NK-92 (cell line): ENCODE results near the gene UHRF1.
"Not testable (repeated sequence)": the region's sequence is repeated elsewhere in the genome, so short reads cannot be mapped to it uniquely, and the experiment has no call there.

Experiments used
- DNase-seq: peaks from one replicate; lab custom pipeline; 2025; ENCODE audit not compliant: unreplicated experiment; lab: John Stamatoyannopoulos, UW

UHRF1 gene

GRCh38 chr19:4970558-4971423 lies 61.5 kb downstream of the UHRF1 start:
- DNase-seq: no peak

DNA sequence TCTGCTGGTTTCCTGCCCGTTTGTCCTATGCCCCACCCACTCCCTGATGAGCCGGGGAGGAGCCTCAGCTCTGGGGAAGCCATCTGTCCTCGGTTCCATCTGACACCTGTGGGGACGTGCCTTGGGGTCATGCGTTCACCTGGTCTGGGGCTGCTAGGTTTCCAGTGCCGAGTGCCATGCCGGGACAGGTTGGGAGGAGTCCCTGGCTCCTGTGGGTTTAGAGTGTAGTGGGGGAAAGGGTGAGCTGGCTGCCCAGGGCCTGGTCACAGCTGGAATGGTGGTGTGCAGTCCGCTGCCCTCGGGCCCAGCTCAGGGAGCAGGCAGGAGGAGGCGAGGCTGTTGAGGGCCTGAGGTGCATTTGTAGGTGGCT lies 62.1 kb downstream of the UHRF1 start:
- no peak for DNase-seq

DNA sequence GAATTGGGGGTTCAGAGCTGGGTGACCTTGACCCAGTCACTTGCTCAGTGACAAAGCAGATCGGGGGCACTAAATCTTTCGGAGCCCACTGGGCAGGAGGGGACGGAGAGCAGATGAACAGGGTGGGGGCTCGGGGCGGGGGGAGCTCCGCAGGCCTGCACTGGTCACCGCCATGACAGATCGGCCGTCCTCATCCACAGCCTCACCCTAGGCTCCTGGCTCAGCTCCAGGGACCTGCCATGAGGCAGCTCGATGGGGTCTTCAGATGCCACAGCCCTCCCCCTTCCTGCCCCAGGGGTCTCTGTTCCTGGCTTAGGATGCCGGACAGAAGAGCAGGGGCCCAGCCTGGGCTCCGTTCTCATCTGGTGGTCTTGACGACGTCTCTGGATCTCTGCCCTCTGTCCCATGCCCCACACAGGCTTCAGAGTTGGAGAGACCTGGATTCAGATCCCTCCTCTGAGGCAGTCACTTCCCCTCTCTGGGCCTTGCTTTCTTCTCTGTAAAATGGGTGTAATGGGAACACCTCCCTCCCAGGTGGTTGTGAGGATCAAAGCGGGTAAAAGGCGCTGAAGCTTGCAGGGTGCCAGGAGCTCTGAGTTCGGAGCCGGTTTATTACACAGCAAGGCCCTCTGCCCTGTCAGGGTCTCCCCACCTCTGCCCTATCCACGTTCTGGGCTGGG lies 62.7 kb downstream of the UHRF1 start:
- no peak for DNase-seq

DNA sequence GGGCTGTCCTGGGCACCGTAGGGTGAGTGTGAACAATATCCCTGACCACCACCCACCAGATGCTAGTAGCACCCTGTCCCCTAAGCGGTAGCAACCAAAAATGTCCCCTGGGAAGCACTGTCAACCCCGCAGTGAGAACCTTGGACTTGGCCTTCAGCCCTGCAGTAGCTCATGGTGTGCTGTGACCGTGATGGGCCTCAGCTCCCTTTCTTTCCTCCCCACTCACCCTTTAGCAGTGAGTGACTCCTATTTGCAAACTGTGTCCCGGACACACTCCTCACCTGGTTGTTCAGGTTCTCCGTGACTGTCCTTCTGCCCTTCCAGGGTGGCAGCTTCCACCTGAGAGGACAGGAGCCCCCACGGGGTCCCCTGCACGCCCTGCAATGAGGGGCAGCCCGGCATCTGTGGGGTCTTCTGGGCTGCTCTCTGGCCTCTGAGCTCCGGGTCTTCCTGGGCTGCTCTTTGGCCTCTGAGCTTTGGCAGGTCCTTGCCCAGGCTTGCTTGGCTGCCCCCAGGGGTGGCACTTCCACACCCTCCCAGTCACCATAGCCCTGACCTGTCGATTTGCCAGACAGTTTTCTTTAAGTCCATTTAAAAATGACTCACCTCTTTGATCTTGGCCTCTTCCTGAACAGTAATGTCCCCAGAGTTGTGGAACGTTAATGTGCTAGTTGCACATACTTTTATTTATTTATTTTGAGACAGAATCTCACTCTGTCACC lies 63.4 kb downstream of the UHRF1 start:
- DNase-seq: no peak

- DNase-seq: no peak
These were observed 65.7 kb downstream of the UHRF1 start for GRCh38 chr19:4974880-4975469.

- DNase-seq: not testable (repeated sequence)
These were observed 66.3 kb downstream of the UHRF1 start for GRCh38 chr19:4975601-4976000.

GRCh38 chr19:4976401-4977298 lies 67.3 kb downstream of the UHRF1 start:
- no peak for DNase-seq

DNA sequence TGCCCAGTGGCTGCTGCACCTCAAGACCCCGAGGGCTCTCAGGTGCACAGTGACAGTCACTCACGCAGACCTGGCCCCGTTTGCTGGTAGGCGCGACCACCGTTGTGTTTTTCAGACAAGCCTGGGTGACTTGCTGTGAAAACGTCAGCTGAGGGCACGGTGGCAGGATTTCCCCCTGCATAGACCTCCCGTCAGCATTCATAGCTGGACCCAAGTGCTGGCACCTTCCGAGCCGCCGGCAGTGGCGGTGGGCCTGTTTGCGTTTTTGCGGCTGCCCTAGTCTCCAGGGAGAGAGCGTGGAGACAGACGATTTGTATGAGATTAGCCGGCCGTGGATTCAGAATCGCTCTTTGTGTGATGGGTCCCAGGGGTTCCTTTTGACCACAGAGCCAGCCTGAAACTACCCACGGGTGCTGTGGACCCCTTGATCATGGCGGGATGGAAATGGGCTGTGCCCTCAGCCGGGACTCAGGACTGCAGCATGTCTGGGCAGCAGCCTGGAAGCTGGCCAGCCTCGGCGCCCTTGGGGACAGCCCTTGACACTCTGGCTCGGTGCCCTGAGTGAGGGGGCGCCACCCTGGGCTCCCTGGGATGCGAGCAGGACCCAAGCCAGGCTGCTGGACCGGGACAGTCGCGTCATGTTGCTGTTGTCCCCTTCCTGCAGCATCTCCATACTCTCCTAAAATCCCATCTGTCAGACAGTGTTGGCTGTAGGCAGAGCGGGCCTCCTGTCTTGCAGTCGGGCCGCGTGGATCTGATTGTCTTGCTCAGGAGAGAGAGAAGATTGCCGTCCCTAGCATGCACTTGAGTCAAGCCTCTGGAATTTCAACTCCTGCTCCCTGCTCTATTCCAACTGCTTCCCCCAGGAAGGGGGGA lies 68.2 kb downstream of the UHRF1 start:
- DNase-seq: no peak

GRCh38 chr19:4979211-4979807 lies 70.0 kb downstream of the UHRF1 start:
- no peak for DNase-seq

GRCh38 chr19:4980067-4980466 lies 70.8 kb downstream of the UHRF1 start:
- no peak for DNase-seq

DNA sequence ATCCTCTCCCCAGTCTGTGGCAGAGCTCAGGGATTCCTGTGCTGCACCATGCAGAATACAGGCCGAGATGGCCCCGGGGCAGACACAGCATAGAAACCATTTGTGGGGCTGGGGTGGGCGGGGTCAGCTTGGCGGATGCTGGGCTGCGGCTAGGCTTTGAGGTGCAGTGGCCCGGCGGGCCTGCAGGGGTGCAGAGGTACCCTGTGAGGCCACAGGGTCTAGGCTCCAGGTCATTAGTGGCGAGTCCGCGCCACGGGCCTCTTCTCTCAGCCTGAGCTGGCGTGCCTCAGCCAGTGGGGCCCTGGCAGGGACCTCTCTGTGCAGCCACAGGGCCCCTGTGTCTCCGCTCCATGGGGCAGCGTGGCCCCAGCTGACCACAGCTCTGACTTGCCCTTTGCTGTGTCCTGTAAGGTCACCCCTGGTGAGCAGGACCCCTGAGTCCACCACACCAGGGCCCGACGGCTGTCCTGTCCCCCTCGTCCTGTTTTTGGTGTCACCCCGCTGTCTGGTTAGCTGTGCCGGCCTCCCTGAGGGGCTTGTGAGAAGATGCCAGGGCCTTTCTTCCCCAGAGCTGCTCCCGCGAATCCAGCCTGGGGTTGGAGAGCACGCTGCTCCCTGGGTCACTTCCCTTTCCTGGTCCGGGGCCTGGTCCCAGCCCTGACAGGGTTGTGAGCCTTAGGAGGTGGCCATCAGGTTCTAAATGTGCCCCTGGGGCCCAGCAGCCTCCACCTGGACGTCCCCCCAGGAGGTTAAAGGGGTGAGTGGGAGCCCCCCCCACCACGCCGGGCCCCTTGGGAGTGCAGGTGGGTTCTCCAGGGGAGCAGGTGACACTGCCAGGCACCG lies 71.8 kb downstream of the UHRF1 start:
- no peak for DNase-seq

GRCh38 chr19:4981681-4981958 lies 72.3 kb downstream of the UHRF1 start:
- DNase-seq: no peak

- no peak for DNase-seq
These were observed 74.2 kb downstream of the UHRF1 start for GRCh38 chr19:4983346-4984105.

GRCh38 chr19:4984106-4984380 lies 74.7 kb downstream of the UHRF1 start:
- DNase-seq: no peak

- DNase-seq: no peak
These were observed 75.2 kb downstream of the UHRF1 start for GRCh38 chr19:4984438-4984990.

- DNase-seq: no peak
These were observed 76.3 kb downstream of the UHRF1 start for GRCh38 chr19:4985551-4985991.

- DNase-seq: no peak
These were observed 76.8 kb downstream of the UHRF1 start for GRCh38 chr19:4986056-4986455.

GRCh38 chr19:4986471-4986891 lies 77.2 kb downstream of the UHRF1 start:
- no peak for DNase-seq
